Measurements from ENCODE around the gene BMP8A.
"Not testable (repeated sequence)": the region's sequence is repeated elsewhere in the genome, so short reads cannot be mapped to it uniquely, and the experiment has no call there.

GRCh38 chr1:39450041-39450440, 41.4 kb upstream of the BMP8A start:
- TF ChIP-seq CTCF (IDR thresholded peaks at IDR 0.05 in 2 of 3, conservative IDR thresholded peaks at IDR 0.05 in 1 of 3; ENCODE audit: control insufficient read depth in 2 of 3, extremely low read depth in 1 of 3, insufficient read depth in 1 of 3, low read depth in 3 of 3, low read length in 3 of 3); GABPA (IDR thresholded peaks at IDR 0.05; ENCODE audit: low read depth): not testable (repeated sequence)

All from GM12878 (cell line).